Activated T-cell treated with anti-CD3 and anti-CD28 coated beads for 48 hours (primary cell): ENCODE results near the gene SUFU.

Experiments
- DNase-seq: peaks from one replicate; pipeline ENCODE4 v3.0.0-alpha.2; 2020; ENCODE audit warnings: low read depth

Gene SUFU

DNA sequence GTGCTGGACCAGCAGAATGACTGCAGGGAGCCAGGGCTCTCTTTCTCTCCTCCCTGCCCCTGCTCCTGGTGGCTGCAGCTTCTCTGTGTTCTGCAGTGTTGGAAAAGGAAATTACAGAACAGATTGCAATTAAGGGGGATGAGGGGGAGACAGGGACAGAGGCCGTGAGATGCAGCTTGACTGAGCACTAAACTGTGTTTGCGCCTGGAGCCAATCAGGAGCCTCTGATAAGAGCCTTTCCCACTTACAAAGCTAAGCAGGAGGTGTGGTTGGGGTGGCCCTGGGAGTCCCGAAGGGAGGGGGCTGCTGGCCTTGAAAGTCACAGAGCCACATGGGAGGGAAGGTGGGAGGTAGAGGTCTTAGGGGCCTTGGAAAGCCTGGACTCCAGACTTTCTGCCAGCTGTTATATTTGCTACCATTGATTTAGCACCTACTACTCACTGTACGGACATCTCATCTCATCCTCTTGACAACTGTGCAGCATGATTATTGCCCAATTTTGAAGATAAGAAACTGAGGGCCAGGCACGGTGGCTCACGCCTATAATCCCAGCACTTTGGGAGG, 167.2 kb downstream of the SUFU start:
- no peak for DNase-seq

DNA sequence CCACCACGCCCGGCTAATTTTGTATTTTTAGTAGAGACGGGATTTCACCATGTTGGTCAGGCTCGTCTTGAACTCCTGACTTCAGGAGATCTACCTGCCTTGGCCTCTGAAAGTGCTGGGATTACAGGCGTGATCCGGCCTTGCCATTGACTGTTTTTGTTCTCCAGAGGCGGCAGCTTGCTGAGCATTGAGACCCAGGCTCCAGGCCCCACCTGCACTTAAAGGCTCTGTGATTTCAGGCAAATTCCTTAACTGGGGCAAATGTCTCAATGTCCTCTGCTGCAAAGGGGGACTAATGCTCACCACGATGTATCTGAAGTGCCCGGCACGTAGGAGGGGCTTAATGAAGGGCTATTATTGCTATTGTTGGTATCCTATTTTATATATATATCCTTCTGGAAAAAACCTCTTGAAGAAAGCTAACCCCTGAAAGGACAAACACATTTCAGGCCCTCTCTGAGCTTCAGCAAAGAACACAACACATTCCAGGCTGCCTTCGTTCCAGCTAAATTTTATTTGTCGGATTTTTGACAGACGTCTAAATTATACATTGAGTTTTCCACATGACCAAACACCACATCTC, 169.6 kb downstream of the SUFU start:
- DNase-seq: no peak

DNA sequence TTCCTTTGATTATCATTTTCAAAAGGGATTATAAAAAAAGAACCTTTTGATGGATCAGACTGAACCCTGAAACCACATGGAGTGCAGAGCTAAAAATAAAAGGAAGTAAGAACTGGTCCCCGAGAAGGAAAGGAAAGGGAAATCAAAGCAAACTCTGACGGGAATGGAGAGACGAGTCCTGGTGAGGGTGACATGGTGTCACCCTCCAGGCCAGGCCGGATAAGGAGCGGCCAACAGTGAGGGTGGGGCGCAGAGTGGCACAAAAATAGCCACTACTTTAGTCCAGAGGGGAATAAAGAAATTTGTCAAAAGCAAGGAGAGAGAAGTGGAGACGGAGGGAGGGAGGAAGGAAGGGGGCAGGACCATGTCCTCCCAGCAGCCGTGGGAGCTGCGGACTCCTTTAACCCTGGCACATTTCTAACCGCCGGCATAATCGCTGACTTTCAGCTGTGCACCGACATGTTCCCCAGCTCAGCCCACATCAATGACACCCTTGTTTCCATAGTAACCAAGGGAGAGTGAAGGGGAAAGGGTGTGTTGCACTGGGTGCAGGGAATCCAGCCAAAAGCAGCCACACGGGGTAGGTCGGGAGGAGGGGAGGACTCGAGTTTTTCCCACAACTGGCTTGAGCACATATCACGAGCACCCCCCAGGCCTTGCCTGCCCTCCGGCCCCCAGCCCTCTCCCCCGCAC, 170.2 kb downstream of the SUFU start:
- DNase-seq: peak; percentile 37

DNA sequence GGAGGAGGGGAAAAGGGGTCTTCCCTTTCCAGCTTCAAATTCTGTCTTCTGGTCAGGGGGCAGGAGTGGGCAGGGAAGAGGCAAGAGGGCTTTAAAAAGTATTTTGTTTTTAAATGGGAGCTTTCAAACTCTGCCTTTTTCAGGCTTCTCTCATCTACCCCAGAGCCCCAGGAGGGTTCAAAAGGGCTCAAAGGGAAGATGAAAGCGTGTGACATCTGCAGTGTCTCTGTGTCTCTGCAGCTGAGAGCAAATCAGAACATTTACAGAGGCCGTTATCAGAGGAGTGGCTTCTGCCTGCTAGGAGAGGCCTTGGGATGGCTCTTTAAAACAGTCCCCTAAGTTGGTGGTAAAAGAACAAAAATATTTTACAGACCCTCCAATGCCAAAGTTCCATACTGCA, 170.8 kb downstream of the SUFU start:
- DNase-seq: no peak

DNA sequence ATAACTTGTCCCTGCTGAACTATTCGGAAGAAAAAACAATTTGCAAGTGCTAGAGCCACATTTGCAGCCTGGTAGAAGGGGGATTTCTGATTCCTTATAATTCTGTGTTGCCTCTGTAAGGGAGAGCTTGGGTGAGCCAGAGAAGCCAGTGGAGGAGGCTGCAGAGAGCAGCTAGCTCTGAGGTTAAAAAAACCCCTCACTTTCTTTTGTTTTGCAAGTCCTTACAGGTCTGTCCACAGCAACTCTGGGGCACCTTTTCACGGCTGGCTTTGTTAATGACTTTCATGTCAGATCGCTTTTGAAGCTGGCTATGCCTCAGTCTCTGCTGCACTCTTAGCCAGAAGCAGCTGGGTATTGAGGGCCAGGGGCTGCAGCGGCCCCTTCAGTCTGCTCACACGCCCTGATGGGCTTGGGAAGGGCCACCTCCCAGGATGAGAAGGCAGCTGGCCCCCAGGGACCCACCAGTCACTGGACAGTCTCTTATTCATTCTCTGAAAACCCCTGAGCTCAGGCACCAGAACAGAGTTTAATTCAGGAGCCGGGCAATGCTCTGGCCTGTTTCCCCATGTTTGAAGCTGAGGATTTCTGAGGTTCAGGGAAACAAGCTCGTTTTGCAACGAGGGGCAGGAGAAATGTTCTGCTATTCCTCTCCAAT, 171.4 kb downstream of the SUFU start:
- no peak for DNase-seq

DNA sequence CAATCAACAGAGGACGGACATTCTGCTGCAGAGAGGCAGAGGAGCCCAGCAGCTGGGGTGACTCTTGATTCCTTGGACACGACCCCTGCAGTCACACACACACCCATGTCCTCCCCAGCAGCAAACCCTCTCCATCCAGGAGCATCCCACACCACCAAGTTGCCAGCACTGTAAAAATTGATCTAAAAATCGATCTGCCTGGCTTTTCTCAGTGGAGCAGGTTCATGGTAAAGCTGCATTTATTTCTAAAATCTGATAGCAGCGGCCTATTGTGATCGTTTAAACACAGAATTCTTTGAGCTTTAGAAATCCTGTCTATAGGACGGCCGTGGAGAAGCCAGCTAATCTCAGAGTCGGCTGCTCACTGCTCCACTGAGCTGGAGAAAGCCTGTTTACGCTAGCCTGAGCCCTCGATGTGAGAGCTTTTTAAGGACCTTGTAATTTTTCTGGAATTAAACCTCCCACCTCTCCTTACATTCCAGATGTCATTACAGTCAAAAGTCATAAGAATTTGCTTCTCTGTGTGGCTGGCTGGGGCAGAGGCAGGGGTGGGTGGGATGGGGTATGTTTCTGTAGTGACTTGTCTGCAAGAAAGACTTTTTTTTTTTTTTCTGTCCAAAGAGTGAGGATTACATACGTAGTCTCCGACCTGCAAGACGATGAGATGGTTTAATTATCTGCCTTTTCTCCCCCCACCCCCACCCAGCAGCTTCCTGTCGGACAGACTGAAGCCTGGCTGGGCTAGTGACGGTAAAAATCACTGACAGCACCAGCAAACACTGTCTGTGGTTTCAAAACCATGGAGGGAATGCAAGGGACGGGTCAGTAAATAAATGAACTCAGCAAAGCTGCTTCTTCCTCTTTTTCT, 172.1 kb downstream of the SUFU start:
- DNase-seq: no peak

DNA sequence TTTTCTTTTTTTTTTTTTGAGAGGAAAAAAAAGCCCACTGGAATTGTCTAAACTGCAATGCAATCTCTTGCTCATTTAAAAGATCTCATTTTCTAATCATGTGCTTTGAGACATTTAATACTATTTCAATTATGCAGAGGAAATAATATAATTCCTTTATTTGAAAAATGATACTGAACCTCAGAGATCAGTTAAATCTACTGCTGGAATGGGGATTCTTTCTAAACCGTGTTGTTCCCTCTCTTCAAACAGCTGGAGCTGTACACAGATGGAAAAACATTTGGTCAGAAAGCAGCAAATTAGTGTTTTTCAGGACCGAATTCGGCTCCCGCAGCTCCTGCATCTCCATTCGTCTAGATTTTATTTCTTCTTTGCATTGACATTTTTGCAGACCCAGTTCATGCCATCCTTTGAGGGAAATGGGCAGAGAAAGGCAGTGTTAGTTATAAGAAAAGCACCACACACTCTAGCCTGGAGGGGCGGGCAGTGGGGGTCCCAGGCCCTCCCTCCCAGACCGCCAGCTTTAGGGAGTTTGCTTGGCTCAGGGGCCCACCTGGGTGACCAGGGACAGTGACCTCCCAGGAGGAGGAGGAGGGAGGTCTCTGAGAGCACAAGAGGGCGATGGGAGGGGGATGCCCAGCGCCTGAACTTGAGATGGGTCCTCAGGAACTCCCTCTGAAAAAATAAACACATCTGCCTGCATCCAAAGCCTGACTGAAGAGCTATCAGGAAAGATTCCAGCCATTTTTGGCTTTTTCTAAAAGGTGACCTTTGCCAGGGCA, 173.0 kb downstream of the SUFU start:
- DNase-seq: no peak

DNA sequence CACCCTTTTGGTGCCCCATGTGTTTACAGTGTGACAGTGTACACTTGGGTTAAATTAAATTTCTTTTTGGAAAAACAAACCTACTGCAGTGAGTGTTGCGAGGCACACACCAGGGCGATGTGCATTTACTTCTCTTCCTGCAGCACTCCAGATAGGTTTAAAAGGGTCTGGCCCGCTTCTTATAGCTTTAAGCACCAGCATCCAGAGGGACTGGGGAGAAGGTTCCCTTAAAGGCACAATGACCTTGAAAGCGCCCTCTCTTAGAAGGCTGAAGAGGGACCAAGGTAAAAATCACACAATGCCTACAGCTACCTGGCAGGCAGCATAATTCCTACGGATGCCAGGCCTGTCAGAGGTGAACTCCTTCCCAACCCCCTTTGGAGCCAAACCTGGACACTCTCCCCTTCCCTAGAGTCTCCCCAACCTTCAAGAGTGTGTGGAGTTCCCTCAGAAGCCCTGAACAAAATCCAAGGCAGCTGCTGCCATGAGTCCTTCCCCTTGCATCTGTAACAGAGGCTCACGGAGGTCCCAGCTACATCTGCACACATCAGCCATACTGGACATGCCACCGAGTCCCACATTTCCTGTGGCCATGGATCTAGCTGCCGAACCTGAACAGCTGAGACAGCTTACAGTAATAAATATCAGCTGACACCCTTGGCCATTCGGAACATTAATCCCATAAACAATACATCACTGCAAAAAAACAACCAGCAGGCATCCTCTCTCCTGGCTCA, 173.7 kb downstream of the SUFU start:
- DNase-seq: no peak

DNA sequence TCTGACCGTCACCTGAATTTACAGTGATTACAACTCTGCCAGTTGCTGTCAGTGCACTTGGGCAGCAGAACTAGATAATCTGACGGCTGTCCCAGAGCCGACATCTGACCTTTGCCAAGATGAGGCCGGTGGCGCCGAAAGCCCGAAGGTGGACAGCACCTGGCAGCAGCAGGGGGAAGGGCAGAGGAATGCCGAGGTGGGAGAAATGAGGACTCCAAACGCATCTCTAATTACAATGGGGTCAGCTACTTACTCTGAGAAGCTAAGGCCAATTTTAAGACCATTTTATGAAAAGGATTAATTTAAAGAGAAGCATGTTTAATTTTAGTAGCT, 174.3 kb downstream of the SUFU start:
- DNase-seq: no peak

DNA sequence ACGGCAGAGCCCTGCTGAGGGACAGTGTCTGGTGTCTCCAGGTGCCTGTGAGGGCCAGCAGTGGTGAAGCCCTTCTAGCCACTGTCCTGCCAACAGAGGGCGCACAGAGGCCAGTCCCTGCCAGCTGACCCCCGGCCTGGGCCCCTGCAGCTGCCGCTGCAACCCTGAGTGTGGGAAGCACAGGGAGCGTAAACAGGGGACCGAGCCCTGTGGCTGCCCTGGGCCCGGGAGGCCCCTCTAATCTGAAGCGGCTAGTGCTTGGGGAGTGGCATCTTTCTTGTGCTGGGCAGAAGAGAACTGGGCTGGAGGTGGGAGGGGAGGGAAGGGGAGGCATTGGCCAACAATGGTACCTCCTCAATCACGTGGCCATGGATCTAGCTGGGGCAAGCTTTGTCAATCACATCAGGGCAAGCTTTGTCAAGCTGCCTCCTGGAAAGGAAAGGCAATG, 175.1 kb downstream of the SUFU start:
- no peak for DNase-seq

DNA sequence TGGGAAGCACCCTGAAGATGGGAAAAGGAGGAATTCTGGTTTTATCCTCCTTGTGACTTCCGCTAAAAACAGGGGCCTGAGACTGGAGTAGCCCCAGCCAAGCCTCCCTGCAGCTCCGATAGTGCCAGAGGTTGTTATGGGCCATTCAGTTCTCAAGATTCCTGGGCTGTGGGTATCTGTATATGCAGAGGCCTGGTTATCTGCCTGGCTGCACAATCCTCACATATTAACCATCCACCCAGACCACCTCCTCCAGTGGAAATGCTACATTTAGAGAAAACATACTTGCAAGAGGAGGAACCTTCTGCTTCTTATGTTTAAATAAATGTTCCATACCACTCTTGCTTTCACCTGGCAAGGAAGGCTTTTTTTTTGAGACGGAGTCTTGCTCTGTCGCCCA, 175.8 kb downstream of the SUFU start:
- DNase-seq: no peak

DNA sequence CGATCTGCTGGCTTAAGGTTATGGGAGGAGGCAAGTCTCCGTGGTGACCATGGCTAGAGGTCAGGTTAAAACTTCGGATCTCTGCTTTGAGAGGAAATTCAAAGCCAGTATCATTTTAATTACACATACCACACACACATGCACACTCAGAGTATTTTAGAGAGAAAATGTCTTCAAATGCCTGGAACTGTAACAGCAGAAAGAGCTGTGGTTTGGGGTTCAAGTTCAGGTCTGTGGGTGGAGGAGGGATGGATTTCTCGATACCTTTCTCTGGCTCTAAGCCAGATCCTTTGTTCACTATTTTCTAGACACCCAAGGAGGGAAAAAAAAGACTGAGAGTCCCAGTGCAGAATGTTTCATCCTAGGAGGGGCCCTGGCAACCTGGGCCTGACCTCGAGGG, 177.9 kb downstream of the SUFU start:
- DNase-seq: no peak

DNA sequence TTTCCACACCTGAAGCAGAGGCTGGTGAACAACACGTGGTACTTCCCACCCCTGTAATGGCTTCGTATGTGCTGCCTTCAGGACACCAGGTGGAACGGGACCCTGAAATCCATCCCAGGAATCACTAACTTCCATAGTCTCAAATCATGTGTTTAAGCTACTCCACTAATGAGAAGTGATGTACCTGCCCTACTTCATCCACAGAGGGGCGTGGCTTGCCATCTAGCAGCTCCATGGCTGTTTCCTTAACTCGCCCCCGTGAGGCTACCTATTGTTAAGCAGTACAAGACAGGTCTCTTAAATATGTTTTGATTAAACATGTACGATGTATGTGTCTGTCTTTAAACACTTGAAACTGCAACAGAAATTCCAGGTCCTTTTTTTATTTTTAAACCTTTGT, 178.6 kb downstream of the SUFU start:
- no peak for DNase-seq

DNA sequence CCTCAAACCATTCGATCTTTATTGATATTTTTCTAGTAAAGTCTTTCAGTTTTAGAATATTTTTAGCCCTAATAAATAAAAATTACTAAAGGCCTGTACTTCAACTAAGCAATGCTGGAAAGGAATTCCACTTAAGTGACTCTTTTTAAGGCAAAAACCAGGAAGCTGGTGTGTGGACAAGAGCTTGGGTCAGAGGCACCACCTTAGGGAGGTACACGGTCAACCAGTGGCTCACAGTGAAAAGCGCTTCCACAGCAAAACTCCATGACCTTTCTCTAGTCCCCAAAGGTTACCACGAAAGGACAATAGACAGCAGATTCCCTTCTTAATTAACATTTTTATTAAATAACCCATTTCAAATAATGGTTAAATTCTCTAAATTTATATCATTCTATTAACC, 179.2 kb downstream of the SUFU start:
- DNase-seq: no peak
